Gastrocnemius medialis (tissue), 4 donors: ENCODE measurements around the gene GMIP.

Experiments used
- POLR2A ChIP-seq, 2 donors: fragments of 450-650 bp; IDR thresholded peaks; one replicate each; pipeline ENCODE4 v1.6.1; 2017; ENCODE audit warnings: antibody characterized with exemption in 2 of 2, mild to moderate bottlenecking in 2 of 2, moderate library complexity in 2 of 2
- TF ChIP-seq, protein P1 (sequence below), 5 experiments: fragments of 450-650 bp in 3 of 5; fragments of 200-600 bp in 2 of 5; sonication (generic) in 2 of 5; IDR thresholded peaks in 4 of 5; conservative IDR thresholded peaks in 1 of 5; 1 replicate in 4 of 5; 2 replicates in 1 of 5; pipeline ENCODE4 v1.5.1; 2016 to 2019; ENCODE audit warnings: antibody characterized with exemption in 5 of 5, mild to moderate bottlenecking in 3 of 5, moderate library complexity in 3 of 5

DNA sequence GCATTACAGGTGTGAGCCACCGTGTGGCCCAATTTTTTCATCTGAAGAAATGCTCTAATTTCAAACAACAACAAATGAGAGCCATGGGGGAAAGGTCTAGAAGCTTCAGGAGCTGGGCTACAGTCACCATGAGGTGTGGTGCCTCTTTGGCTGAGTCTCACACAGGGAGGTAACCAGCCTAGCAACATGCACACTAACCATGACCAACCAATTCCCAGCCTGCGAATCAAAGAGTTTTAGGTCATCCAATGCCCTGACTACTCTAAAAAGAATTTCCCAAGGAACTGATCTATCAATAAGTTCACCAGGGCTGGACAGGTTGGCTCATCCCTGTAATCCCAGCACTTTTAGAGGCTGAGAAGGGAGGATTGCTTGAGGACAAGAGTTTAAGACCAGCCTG, 54.9 kb downstream of the GMIP start:
- TF ChIP-seq, protein P1, sequence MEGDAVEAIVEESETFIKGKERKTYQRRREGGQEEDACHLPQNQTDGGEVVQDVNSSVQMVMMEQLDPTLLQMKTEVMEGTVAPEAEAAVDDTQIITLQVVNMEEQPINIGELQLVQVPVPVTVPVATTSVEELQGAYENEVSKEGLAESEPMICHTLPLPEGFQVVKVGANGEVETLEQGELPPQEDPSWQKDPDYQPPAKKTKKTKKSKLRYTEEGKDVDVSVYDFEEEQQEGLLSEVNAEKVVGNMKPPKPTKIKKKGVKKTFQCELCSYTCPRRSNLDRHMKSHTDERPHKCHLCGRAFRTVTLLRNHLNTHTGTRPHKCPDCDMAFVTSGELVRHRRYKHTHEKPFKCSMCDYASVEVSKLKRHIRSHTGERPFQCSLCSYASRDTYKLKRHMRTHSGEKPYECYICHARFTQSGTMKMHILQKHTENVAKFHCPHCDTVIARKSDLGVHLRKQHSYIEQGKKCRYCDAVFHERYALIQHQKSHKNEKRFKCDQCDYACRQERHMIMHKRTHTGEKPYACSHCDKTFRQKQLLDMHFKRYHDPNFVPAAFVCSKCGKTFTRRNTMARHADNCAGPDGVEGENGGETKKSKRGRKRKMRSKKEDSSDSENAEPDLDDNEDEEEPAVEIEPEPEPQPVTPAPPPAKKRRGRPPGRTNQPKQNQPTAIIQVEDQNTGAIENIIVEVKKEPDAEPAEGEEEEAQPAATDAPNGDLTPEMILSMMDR (IDR thresholded peaks at IDR 0.05 in 4 of 5, conservative IDR thresholded peaks at IDR 0.05 in 1 of 5), result no peak
- no peak for TF ChIP-seq POLR2A (IDR thresholded peaks at IDR 0.05)
